Measurements from ENCODE around the gene TEX48.

Gene TEX48

DNA sequence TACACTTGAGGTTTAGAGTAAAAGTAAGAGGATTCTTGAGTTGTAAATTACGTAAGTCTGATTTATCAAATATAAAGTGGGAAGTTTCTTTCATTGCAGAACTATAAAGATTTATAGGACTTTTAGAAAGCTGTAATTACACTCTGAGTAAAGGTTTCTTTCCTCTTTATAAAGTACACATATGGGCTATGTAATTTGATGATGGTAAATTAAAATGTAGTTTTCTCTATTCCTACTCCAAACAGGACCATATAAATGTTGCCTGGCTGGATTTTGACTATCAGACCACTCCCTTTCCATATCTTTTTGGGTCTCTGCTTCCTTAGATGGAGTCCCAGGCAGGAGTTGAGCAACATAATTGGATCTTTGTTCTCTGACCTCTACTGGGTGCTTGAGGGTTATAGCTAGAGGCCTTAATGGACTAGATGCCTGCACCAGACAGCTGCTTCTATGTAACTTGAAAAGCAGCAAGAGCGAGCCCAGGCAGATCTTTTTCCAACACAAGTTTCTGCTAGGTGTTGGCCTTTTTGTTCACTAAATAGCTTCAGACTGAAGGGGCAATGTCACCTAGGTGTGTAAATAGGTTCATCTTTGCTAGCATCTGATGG is 11.4 kb upstream of the TEX48 start:
- no peak for DNase-seq (ENCODE audit: low spot score)

DNA sequence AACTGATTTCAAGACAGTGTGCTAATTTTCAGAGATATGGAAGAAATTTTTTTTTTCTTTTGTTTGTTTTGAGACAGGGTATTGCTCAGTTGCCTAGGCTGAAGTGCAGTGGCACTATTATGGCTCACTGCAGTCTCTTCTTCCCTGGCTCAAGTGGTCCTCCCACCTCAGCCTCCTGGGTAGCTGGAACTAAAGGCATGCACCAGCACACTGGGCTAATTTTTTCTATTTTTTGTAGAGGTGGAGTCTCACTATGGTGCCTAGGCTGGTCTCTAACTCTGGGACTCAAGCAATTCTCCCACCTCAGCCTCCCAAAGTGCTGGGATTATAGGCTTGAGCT is 9.9 kb upstream of the TEX48 start:
- no peak for DNase-seq (ENCODE audit: low spot score)

DNA sequence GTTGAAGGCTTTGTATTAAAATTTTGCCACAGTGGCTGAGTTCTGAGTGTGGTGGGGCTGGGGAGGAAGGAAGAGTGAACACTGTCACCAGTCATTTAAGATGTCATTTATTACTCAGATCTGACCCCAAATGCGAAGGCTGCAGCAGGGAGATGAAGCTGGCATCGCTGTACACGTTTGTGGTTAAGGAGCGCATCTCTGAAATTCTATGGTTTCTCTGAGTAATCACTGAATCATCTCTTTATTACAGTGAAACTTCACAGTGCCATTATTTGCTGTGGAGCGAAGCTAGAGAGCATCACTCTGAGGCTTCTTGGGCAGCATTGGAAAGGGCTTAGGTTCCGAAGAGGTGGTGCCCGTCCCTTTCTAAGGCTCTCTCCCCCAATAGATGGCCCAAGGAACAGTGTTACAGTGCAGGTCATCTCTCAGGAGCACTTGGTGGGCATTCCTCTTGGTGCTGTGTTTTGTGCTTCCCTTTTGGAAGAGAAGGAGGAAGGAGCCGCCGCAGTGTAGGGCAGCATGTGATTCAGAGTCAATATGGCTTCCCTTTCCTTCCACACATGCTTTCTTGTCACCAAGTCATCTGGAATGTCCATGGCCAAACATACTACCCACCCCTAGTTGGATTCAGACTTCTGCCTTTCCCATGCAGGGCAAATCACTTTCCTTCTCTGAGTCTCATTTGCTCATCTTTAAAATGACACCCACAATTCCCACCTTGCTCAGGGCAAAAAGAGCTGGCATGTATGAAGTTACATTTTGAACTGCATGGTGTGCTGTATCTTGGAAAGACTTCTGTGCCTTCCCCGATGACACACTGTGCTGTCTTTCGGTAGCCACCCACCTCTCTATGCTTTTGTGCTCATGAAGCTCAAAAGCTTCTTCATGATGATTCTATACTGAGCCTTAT is 9.3 kb upstream of the TEX48 start:
- peak; percentile 98 for DNase-seq (ENCODE audit: low spot score)

DNA sequence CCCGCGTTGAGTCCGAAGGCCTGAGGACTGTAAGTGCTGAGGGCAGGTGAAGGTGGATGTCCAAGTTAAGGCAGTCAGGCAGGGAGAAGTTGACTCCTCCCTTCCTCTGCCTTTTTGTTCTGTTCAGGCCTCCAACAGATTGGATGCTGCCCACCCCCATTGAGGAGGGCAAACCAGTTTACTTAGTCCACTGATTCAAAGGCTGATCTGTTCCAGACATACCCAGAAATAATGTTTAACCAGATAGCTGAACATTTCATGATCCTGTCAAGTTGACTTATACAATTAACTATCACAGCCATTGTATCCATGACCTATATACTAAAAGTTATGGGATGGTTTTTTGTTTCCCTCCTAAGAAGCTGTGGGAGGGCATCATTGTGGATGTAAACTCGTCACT is 8.3 kb upstream of the TEX48 start:
- peak; percentile 79 for DNase-seq (ENCODE audit: low spot score)

DNA sequence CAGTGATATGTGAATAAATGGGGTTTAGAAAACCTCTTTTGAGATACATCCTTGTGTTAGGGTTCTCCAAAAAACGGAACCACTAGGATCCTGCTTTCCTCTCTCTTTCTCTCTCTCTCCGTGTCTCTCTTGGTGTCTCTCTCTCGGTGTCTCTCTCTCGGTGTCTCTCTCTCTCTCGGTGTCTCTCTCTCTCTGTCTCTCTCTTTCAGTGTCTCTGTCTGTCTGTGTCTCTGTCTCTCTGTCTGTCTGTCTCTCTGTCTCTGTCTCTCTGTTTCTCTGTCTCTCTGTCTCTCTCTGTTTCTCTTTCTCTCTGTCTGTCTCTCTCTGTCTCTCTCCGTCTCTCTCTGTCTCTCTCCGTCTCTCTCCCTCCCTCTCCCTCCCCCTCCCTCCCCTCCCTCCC is 7.8 kb upstream of the TEX48 start:
- DNase-seq (ENCODE audit: low spot score), result no peak

DNA sequence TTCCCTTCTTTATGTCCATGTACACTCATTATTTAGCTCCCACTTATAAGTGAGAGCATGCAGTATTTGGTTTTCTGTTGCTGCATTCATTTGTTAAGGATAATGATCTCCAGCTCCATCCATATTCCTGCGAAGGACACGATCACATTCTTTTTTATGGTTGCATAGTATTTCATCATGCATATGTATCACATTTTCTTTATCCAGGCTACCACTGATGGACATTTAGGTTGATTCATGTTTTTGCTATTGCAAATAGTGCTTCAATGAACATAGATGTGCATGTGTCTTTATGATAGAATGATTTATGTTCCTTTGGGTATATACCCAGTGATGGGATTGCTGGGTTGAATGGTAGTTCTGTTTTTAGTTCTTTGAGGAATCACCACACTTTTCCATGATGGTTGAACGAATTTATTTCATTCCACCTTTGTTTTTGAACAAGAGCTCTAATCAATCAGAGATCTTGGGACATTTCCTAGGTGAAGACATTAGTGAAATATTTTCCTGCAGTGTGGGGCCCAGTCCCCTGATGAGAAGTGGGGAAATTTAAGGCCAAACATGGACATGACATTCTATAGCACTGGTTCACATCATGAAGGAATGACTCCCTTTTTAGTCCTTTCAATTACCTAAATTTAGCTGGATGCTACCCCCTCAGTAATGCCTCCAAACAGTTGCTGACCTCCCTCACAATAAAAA is 7.1 kb upstream of the TEX48 start:
- no peak for DNase-seq (ENCODE audit: low spot score)

DNA sequence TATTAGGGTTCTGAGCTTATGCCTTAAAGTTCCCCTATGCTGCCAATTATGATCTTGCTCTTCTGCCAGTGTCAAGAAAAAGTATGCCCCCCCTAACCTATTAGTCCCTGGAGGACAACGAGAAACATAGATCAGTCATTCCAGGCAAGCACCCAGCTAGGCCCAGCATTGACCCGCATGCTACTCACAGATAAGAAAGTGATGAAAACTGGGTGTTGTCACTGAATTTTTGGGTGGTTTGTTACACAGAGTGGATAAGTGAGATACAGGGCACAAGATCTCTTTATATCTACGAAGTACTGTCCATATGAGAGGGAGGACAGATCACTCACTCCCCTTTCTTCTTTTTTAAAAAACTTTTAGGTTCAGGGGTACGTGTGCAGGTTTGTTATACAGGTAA is 6.4 kb upstream of the TEX48 start:
- no peak for DNase-seq (ENCODE audit: low spot score)

DNA sequence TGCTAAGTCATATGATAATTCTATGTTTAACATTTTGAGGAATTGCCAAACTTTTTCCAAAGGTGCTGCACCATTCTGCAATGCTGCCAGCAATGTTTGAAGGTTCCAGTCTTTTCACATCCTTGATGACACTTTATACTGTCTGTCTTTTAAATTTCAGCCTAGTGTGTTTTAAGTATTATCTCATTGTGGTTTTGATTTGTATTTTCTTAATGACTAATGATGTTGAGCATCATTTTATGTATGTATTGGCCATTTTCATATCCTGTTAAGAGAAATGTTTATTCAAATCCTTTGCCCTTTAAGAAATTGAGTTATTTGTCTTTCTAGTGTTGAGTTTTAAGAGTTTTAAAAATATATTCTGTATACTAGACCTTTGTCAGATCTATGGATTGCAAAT is 5.0 kb upstream of the TEX48 start:
- DNase-seq (ENCODE audit: low spot score), result no peak

DNA sequence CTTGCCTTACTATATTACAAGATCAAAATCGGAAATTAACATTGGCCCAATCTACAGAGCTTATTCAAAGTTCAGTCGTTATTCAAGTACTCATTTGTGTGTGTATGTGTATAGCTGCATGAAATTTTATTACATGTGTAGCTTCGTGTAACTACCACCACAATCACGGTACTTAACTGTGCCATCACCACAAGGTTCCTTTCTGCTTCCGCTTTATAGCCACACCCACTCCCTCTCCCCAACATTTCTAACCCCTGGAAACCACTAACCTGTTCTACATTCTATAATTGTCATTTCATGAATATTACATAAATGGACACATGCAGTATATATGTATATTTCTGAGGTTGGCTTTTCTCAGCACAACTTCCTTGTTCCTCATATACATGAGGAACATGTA is 4.0 kb upstream of the TEX48 start:
- no peak for DNase-seq (ENCODE audit: low spot score)

DNA sequence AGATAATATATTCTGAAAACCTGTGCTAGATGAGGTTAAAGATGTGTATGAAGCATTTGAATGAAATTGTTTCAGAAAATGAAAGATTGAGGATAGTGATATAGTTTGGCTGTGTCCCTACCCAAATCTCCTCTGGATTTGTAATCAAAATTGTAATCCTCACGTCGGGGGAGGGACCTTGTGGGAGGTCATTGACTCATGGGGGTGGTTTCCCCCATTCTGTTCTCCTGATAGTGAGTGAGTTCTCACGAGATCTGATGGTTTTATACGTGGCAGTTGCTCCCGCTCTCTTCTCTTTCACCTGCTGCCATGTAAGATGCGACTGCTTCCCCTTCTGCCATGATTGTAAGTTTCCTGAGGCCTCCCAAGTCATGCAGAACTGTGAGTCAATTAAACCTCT is 2.0 kb upstream of the TEX48 start:
- DNase-seq (ENCODE audit: low spot score), result no peak

DNA sequence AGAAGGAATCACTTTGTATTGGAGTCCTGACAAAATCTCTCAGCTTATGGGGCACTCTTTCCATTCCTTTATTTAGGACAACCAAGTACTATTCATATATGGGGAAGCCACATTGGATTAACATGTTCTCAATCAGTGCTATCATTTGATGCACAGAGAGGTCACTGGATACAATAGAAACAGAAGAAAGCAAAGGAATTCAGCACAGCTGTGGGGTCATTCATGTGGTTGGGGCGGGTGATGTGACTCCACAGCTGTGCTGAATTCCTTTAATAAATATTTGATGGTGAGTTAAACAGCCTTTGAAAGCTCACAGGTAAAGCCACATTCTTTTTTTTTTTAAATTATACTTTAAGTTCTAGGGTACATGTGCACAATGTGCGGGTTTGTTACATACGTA is 854 bp upstream of the TEX48 start:
- DNase-seq (ENCODE audit: low spot score), result no peak

DNA sequence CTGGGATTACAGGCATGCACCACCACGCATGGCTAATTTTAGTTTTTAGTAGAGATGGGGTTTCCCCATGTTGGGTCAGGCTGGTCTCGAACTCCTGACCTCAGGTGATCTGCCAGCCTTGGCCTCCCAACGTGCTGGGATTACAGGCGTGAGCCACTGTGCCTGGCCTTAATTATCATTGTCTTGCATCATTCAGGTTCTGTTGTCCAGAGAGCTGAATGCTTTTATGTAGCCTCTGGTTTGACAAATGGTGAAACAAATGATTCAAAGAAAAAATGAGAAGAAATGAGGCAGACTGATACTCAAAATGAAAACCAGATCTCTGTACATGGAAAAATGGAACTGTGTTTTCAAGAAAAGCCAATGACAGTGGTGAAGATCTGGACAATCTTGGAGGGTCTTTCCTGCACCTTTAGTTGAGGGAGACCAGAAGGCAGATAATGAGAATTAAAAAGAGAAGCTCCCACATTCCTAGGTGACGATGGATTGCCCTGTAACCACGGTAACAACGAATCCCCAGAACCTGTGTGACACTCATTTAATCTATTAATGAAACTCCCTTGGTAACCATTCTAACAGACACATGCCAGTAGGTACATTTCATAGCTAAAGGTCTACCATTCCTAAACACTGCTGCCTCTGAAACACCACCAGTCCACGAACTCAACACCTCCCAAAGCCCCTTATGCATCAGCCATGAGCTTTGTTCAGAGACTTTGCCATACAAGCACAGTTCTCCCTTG is 1.6 kb downstream of the TEX48 start:
- peak; percentile 66 for DNase-seq (ENCODE audit: low spot score)

DNA sequence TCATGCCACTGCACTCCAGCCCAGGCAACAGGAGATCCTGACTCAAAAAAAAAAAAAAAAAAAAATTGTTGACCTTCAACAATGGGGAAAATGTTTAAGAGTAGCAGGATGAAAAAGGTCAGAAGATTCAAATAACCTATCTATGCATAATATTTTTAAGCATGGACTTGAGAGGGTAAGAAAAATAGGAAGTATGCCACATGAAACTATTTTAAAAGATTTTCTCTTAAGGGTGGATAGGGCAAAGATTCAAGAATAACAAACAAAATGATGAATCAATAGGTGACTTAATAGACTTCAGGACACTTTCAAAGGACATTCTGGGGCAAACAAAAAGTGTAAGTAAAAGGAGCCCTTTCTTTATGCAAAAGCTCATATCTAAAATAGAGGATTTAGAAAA is 3.2 kb downstream of the TEX48 start:
- no peak for DNase-seq (ENCODE audit: low spot score)

DNA sequence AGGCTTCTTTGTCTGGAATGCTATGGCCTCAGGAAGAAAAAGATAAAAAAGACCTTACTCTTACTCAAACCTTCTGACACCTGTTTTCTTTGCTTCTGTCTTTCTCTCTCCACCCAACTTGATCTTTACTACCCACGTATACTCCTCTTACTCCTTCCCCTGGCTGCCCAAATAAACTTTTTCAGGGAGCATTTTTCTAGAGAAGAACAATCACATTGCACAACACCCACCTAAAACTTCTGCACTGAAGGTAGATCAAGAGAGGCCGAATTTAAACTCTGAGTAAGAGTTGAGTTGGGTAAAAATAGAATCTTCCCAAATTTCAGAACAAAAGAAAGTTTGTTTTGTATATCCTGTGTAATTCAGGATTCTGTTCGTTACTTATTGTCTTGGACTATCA is 3.9 kb downstream of the TEX48 start:
- DNase-seq (ENCODE audit: low spot score), result no peak

DNA sequence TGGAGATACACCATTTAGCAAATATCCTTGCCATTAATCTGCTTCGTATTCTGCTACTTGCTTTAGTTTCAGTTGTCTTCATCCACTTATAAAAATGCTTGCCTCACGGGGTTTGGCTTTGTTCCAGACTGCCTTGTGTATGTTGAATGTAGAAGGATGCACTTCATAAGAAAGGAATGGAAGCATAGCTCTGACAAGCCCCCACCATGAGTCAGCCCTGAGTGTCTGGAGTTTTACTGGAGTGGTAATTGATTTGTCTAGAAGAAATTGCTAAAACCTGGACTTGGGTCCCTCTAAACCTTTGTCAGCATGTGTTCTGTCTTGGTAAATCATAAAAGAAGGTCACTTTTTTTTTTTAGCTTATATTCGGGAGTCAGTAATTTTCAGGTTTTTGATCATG is 4.6 kb downstream of the TEX48 start:
- peak; percentile 99 for DNase-seq (ENCODE audit: low spot score)

DNA sequence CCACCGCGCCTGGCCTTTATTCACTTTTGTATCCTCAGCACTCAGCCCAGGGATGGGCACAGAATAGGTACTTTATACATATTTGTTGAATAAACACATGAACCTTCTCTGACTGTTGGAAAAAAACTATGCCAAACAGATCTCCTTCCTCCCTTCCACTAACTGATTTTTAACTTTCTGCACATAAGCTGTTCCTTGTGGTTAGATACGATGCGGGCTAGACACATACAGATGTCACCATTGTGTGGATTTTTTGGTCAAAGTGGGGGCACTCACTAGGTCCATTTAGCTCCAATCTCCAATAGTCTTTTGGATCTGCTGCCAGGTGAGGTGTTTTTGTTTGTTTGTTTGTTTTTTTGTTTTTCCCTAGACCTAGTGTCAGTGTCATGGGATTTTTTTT is 5.1 kb downstream of the TEX48 start:
- no peak for DNase-seq (ENCODE audit: low spot score)

DNA sequence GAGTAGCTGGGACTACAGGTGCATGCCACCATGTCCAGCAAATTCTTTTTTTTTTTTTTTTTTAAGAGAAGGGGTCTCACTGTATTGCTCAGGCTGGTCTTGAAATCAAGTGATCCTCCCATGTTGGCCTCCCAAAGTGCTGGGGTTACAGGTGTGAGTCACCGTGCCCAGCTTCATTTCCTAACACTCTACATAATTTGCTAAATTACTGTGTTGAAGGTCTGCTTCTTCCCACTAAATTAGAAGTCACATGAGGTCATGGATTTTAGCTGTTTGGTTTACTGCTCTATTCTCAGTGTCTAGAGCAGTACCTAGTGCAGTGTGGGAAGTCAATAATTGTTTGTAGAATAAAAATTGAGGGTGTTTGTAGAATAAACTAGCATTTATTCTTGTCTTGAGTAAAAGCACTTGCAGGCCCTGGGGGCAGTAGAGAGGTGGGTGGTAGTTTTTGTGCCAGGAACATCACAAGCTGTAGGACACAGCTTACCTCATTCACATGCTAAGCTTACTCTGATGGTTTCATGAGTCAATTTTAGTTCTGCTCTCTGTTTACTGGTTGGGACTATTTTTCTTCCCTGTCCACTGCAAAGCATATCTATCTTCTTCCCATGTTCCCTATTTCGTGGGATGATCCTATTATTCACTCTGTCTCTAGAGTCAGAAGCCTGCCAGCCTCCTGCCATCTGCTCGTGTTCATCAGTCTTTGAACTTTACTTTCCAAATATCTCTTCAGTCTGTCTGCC is 7.0 kb downstream of the TEX48 start:
- no peak for DNase-seq (ENCODE audit: low spot score)

DNA sequence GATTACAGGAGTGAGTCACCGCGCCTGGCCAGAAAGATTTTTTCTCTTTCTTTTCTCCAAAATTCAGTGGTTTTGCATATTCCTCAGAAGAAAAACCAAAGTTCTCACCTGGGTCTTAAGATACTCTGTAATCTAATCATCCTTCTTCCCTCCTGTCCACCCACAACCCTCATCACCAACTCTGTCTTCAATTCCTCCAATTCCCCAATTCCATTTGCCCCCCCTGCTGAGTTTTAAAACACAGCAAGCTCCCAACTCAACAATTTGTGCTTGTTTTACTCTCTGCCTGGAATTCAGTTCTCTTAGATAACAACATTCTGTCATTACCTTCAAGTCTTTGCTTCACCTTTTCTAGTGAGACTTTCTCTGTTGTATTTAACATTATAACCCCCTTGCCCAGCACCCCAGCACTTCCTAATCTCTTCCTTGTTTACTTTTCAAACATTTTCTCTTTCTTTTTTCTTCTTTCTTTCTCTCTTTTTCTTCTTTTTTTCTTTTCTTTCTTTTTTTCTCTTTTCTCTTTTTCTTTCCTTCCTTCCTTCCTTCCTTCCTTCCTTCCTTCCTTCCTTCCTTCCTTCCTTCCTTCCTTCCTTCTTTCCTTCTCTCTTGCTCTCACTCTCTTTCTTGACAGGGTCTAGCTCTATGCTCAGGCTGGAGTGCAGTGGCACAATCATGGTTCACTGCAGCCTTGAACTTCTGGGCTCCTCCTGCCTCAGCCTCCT is 7.8 kb downstream of the TEX48 start:
- DNase-seq (ENCODE audit: low spot score), result no peak

DNA sequence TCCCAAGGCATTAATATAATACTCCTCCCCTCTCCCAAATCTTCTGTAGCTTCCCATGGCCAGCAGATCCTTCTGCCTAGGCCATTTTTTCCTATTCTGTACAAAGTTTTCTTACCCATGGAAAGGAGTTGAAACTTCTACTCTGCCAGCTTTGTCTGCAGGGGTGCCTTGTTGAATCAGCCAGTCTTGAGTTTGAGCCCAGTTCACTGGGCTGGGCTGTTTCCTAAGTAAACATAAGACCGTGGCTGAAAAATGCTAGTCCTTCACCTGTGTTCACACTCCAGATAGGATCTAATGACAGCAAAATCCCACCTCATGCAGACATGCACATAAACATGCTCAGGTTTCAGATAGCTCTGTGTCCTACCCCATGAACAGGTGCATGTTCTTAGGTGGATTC is 10.4 kb downstream of the TEX48 start:
- DNase-seq (ENCODE audit: low spot score), result no peak

DNA sequence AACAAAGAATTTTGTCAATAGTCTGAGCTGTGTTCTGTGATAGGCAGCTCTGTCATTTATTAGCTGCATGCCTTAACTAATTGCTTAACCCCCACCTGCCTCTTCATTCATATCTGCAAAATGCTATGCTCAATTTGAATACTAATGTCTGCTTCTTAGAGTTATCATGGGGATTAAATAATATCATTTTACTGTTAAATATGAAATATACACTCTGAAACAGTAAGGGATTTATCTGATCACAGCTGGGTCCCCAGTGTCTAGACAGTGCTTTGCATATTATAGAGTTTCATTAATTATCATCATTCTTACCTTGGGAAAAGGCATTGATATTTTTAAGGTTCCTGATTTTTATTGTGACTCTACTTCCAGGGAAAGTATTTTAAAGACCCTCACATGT is 12.0 kb downstream of the TEX48 start:
- no peak for DNase-seq (ENCODE audit: low spot score)

DNA sequence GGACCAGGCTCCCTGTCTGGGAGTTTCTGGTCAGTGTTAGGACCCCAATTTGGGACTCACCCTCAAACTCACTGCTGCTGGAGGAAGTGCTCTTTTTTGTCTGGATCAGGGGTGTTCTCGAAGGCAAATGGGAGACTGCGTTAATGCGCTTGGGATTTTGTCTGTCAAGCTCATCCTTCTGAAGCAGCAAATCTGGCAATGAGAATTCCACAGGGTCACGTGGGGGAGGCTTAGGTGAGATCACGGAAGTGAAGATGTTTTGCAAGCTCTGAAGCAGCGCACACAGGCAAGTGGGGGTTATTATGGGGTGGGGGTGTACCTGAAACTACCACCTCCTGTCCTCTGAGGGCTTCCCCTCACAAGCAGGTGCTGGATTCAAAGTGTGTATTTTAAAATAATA is 13.8 kb downstream of the TEX48 start:
- DNase-seq (ENCODE audit: low spot score), result no peak

All from kidney tubule cell (primary cell).